ENCODE measurements around the gene ATG7.
"Not testable (repeated sequence)": the region's sequence is repeated elsewhere in the genome, so short reads cannot be mapped to it uniquely, and the experiment has no call there.

The ATG7 gene

GRCh38 chr3:11392014-11392859 is 120.0 kb downstream of the ATG7 start:
- no peak for DNase-seq

- DNase-seq: no peak
Measured at GRCh38 chr3:11392860-11393114, 120.6 kb downstream of the ATG7 start.

- DNase-seq: no peak
Measured at GRCh38 chr3:11393401-11393800, 121.2 kb downstream of the ATG7 start.

- DNase-seq: no peak
Measured at GRCh38 chr3:11394392-11394791, 122.2 kb downstream of the ATG7 start.

GRCh38 chr3:11400213-11400612 is 128.0 kb downstream of the ATG7 start:
- DNase-seq: no peak

GRCh38 chr3:11401434-11401833 is 129.2 kb downstream of the ATG7 start:
- DNase-seq: peak; percentile 39

GRCh38 chr3:11405323-11405722 is 133.1 kb downstream of the ATG7 start:
- no peak for DNase-seq

GRCh38 chr3:11407644-11408043 is 135.4 kb downstream of the ATG7 start:
- no peak for DNase-seq

- DNase-seq: not testable (repeated sequence)
Measured at GRCh38 chr3:11408324-11408859, 136.2 kb downstream of the ATG7 start.

GRCh38 chr3:11410564-11410963 is 138.4 kb downstream of the ATG7 start:
- no peak for DNase-seq

GRCh38 chr3:11411956-11412355 is 139.8 kb downstream of the ATG7 start:
- DNase-seq: no peak

GRCh38 chr3:11413071-11413470 is 140.9 kb downstream of the ATG7 start:
- no peak for DNase-seq

GRCh38 chr3:11415099-11415498 is 142.9 kb downstream of the ATG7 start:
- no peak for DNase-seq

GRCh38 chr3:11420066-11420465 is 147.9 kb downstream of the ATG7 start:
- no peak for DNase-seq

GRCh38 chr3:11422291-11422690 is 150.1 kb downstream of the ATG7 start:
- DNase-seq: no peak

GRCh38 chr3:11423868-11424267 is 151.7 kb downstream of the ATG7 start:
- DNase-seq: no peak

- DNase-seq: no peak
Measured at GRCh38 chr3:11424277-11424676, 152.1 kb downstream of the ATG7 start.

GRCh38 chr3:11430207-11430606 is 158.0 kb downstream of the ATG7 start:
- no peak for DNase-seq

GRCh38 chr3:11430624-11431023 is 158.4 kb downstream of the ATG7 start:
- DNase-seq: no peak

GRCh38 chr3:11431319-11431718 is 159.1 kb downstream of the ATG7 start:
- DNase-seq: peak; percentile 19

- no peak for DNase-seq
Measured at GRCh38 chr3:11434017-11434526, 161.9 kb downstream of the ATG7 start.

GRCh38 chr3:11434563-11435096 is 162.4 kb downstream of the ATG7 start:
- DNase-seq: no peak

- no peak for DNase-seq
Measured at GRCh38 chr3:11435440-11436165, 163.4 kb downstream of the ATG7 start.

GRCh38 chr3:11436775-11437174 is 164.6 kb downstream of the ATG7 start:
- peak; percentile 36 for DNase-seq
